HG03045 (cell line): ENCODE measurements around the gene FCAMR.

Experiments used
- ATAC-seq: cut with Tn5 transposase; IDR thresholded peaks from one replicate; pipeline ENCODE4 v1.9.1; 2021; ENCODE audit warnings: mild to moderate bottlenecking, moderate library complexity; ENCODE audit not compliant: unreplicated experiment

FCAMR gene

DNA sequence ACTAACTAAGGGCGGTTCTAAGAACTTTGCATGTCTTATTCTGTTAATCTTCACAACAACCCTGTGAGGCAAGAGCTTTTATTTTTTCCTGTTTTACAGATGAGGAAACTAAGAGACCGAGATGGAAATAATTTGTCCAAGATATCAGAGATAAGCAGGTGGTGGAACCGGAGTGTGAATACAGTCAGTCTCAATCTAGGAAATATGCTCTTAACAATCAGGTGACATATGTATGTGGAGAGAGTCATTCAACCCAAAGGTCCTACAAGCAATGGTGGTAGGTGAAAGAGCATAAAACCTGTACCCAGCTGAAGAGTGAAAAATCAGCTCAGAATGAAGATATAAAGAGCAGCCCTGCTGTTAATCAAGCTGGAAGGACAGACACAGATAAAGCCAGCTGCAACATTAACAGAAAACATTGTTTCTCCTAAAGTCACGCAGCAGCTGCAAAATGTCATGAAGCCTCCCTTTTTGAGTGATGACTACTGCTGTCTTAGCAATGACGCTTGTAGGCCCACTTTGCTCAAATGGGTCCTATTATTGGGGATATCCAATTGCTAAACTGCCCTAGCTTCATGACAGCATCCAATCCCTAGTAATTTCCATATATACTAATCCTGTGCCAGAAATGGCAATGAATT is 30.5 kb upstream of the FCAMR start:
- no peak for ATAC-seq

DNA sequence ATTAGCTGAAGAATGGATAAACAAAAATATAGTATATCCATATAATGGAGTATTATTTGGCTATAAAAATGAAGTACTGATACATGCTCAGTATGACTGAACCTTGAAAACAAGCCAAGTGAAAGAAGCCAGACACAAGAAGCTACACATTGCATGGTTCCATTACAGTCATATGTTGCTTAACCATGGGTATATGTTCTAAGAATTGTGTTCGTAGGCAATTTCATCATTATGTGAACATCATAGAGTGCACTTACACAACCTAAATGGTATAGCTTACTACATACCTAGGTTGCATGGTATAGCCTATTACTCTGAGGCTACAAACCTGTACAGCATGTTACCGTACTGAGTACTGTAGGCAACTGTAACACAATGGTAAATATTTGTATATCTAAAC is 28.6 kb upstream of the FCAMR start:
- ATAC-seq: no peak

DNA sequence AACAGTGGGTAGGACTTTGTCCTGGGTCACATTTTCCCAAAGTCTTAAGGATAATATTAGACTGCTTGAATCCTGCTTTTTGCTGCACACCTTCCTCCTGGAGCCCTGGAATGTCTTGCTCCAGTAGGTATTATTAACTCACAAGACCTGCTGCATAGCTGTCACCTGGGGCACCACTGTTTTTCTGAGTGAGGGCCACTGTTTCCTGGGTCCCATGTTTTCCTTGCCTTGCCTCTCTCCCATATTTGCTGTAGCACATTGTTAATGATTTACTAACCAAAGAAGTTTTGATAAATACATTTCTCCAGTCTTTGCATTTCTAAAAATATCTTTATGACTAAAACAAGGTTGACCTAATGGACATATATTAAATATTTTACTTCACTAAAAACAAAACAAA is 22.5 kb upstream of the FCAMR start:
- ATAC-seq: no peak

DNA sequence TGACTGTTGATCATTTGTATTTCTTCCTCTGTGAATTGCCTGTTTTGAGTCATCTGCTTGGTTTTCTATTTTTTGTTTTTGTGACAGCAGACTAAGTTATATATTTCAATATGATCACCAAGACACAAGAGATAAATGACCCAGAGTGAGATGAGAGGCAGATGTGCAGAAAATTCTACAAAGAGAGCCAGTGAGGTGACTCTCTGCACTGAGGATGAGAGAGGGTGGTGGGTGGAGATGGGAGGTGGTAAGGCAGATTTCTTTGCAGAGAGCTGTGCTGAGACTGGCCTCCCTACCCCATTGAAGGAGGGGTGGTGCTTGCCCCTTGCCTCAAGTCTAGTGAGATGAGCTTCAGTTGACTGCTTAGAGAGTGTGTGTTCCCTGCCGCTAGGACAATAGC is 17.6 kb upstream of the FCAMR start:
- ATAC-seq: no peak

DNA sequence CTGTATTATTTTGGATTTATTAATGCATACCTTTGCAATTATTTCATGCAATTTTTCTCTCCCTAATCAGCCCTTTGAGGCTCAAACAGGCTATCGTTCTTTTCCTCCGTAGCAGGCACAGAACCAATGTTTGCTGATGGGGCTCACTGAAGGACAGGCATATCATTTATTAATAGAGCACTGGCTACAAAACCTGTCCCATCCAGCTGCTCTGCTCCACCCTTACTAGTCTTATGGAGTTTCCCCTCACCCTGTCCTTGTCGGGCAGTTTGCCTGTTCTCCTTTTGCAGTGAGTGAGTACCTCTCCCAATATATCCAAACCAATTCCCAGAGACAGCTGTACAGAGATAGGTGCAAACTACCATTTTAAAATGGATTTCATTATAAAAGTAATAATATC is 16.6 kb upstream of the FCAMR start:
- no peak for ATAC-seq

DNA sequence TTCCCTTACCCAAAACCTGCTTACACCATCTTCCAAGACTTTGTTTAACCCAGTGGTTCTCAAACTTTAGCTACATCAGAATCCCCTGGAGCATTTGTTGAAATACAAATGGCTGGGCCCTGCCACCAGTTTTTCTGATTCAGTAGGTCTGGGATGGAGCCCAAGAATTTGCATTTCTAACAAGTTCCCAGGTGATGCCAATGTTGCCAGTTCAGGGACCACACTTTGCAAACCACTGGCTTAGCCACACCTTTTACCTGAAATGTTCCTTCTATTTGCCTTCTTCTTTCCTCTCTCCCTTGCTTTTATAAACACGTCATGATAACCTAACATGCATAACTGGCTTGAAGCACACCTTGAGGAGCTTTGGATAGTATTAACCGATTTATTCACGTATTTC is 16.1 kb upstream of the FCAMR start:
- no peak for ATAC-seq

DNA sequence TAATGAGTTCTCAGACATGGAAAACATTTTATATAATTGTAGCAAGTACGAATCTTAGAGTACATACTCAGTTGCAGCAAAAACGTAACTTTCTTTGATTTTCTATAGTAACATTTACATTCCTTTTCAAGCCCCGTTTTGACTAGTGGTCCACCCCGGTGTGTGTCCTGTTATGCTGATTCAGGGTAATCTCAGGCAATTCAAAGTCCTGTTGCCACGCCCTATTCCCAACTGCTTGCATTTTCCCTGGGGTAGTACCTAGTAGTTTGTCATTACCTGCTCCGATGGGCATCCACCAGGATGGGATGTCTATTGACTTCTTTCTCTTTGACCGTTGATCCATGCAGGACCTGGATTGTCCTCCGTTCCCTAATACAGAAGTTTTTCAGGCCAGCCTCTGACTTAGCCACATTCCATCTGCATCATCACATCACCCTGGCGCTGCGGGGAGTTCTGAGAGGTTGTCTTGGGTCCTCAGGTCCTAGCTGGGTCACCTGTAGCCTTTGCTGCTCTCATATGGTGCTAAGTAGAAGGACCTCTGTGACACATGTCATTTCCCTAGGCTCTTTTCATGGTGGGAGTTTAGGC is 15.0 kb upstream of the FCAMR start:
- no peak for ATAC-seq

DNA sequence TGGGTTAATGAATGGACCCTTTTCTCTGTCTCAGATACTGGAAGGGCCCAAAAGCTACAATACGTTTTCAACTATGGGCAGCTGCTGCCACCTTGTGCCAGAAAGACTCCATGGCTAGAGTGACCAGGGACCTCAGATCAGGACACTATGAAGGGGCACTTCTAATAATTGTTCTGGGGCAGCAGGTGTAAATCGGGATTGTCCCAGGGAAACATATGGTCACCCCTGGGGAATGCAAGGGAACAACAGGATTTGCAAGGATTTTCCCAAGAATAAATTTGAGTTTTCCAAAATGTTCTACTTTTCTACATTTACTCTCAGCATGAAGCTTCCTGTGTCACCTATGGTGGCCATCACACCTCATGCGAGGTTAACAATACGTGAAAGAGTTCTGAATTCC is 12.0 kb upstream of the FCAMR start:
- no peak for ATAC-seq

DNA sequence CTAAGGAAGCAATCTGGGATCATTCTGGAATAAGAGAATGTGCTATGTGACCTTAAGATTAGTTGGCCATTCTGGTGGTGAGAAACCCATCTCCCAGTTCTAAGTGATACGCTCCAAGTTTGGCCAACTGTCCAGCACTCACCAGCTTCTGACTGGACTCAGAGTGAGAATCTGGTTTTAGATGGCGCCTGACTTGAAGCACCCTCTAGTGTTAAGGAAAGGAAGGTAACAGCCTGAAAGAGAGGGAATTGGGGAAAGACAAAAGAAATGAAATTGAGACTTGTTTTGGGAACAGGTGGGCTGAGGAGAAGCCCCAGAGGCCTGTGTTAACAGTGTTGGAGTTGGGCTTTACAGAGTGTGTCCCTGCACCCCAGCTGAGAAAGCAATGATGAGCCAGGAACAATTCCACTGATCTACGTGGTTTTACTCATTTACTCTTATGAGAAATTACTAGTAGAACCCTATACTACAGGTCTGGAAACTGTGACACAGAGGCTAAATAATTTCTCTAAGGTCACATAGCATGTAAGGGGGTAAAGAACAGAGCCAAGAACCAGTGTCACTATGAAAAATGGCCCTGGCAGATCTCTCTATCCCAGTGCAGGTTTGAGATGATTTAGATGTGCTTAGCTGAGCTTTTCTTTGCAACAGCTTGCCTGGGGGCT is 9.3 kb upstream of the FCAMR start:
- no peak for ATAC-seq

DNA sequence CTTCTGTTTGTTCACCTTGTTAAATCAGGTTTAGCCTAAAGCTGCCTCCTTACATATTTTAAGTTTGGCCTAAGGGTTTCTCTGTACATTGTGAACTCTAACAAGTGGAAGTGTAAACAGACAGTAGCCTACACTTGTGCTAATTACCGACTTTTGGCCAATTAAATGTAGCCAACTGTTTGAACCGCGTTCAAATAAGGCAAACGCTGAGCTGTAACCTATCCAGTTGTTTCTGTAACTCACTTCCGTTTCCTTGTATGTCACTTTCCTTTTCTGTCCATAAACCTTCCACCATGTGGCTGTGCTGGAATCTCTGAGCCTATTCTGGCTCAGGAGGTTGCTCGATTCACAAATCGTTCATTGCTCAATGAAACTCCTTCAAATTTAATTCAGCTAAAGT is 8.0 kb upstream of the FCAMR start:
- ATAC-seq: no peak

DNA sequence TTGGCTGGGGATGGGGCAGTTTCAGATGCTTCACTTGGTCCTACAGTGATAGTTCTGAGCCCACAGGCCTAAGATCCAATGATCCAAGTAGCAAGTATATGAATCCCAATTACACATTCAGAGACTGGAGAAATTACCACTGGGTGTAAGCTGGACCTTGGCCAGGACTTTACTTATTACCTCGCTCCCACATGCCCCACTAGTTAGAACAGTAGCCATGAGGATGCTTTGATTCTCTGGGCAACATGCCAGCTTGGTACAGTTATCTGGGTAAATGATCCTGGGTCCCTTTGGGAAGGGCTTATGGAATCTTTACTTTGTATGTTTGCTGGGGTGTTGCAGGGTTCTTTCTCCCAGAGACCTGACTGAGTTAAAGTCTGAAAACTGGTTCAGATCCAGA is 5.0 kb upstream of the FCAMR start:
- no peak for ATAC-seq

DNA sequence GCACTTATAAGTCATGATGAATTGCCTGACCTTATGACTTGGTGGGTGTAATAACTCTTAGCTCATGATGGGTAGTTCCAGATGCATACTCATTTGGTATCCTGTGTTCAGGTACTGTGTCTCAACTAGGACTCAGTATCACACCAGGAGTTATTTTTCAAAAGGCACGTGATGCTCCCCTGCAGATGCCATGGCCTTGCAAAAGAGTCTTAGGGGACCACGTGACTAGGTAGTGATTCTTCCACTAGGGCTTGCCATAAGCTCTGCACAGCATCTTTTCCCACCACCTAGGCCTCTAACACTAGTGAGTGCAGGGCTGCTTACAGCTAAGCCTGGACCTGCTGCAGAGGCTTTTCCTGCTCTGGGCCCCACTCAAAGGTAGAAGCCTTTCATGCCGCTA is 3.9 kb upstream of the FCAMR start:
- ATAC-seq: no peak

DNA sequence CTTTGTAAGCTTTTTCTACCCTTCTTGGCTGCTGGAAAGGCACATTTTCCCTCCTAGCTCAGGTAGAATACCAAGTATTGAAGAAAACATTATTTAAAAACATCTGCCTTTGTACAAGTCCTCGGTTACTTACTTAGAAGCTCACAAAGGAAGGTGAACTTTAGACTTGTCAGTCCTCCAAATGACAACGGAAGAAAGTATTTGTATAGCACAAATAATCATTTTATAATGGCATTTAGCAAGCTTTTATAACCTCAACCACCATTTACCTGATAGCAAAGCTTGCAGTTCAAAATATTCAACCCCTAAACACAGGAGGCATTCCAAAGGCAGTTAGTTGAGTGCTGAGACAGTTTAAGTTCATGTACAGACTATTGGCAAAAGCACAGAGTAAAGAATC is 2.5 kb upstream of the FCAMR start:
- no peak for ATAC-seq

DNA sequence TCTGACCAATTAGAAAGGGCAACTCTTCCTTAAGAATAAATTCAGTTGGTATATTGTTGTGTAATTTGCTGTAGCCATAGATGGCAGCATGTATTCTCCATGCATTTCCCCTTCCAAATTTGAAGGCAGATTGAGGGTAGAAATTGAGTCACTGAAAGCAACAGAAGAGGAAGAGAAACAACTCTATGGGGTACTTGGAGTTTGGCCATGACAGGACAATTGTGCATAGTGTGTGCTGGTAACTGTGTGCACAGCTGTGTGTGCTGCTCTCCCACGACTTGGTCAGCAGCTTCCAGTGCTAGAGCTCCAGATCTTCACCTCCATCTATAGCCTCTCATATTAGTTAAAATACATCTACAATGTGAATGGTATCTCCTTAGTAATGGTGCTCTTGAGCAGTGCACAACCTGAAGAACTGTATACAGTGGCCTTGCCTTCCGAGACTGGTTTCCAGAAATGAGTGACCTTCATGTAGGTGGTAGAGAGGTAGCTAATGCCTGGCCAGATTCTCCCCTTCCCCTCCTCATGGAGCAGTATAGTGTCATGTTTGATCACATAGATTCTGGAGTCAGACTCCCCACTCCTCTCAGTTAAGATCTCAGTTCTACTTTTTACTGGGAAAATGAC is 882 bp upstream of the FCAMR start:
- peak; percentile 60 for ATAC-seq

DNA sequence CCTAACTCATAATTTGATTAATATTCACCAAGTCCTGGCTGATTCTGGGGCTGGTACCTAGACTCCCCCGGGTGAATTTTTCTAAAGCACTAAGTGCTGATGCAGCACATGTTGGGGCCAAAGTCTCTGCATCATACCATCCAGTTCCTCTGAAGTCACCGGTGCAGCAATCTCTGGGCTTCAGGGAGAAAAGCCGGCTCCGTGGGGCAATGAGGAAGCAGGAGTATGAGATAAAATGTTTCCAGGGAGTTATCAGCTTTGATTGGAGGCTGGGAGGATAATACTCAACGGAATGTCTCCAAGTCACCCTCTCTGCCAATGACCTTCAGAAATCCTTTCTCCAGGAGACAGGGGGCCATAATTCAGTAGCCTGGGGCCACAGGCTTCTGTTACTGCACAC is 1.2 kb downstream of the FCAMR start:
- no peak for ATAC-seq

DNA sequence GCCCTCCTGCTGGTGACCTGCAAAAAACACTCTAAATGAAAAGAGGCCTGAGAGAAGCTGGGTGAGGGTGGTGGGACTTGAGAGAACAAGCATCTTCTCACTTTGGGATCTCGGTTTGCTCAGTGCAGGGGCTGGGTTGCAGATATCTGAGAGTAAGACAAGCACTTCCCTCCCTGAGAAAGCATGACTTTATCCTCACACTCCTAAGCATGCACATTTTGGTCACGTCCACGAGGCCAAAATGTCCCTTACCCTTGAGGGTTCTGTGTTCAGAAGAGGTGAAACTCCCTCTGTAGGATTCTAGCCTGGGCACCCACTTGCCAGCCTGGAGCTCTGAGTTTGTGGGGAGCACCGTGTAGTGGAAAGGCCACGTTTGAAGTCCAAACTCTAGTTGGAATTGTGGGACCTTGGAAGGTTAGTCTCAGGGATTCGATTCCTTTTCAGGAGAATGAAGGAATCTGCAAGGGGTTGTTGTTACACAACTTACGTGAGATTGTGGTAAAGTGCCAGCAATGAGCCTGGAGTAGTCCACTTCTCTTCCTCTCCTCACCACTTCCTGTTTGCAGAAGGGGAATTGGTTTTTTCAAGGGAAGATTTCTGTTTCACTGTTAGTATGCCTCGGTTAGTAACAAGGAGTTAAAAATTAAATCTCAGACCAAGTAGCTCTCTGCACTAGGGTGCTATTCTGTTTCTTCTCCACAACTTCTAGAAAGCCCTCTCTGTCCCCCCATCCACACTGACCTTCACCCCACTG is 3.0 kb downstream of the FCAMR start:
- ATAC-seq: no peak

DNA sequence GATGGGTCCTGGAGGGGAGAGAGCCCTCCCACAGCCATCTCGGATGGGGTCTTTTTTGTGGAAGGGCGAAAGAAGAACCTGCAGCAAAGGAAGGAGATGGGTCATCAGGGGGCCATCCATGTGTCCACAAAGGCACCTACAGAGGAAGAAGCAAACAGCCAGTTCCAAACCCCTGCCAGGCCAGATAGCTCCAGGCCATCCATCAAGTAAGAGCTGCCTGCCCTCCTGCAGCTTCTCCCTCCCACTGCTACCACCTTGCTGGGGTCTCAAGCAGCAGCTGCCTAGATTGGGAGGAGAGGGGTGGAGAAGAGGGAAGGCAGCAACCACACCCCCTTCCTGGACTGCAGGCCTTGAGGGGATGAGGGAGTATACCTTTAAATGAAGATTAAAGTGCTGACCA is 4.5 kb downstream of the FCAMR start:
- ATAC-seq: no peak

DNA sequence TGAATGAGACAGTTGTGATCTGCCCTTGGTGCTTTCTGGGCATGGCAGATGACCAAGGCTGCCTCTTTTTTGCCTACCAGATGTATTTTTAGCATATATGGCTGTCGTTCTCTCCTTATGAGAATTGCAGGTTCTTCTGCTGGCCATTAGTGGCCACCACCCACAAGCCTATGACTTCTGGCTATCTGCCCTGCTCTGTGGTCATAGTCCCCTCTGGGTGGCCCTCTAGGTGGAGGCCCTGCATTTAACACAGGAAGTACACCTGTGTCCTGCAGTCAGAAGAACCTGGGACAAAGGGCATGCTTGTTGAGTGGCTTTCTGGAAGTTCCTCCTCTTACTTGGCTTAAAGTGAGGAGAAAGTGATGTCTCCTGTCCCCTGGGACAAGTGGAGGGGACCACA is 6.5 kb downstream of the FCAMR start:
- no peak for ATAC-seq

DNA sequence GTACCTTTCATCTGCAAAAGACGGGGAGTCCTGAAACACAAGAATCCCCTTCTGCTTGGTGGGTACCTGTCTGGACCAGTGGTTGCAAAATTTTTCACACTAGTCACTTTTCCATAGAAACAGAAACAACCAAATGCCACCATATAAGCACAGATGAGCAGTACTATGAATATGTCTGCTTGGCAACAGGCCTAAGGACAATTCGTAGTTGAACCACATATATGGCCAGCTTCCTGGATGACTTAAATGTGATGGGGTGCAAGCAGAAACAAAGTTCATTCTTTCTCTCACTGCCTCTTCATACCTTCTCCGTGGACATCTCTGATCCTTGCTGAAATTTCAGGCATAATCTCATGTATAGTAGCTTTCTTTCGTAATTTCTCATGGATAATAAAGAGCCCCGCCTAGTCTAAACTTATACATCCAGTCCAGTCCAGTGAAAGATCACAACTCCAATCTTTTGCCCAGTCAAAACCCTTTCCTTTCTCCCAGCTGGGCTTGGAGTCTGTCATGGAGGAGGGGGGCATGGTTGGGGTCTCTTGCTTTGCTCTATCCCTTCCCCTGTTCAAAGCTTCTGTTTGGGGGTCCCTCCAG is 7.0 kb downstream of the FCAMR start:
- no peak for ATAC-seq

DNA sequence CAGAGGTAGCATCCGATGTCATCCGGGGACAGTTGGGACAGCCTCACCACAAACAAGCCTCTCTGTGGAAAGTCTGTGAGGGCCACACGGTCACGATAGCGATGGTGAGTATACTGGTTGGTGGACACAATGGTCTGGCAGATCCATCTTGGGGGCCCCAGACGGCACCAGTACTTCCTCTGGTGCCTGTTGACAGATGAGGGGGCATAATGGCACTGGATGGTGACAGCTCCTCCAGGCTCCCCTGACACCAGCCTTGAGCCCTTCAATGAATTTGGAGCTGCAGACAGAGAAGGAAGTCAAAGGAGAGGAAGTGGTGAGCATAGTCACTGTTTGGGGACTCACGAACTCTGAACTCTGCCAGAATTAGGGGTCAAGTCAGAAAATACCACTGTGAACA is 8.0 kb downstream of the FCAMR start:
- no peak for ATAC-seq

DNA sequence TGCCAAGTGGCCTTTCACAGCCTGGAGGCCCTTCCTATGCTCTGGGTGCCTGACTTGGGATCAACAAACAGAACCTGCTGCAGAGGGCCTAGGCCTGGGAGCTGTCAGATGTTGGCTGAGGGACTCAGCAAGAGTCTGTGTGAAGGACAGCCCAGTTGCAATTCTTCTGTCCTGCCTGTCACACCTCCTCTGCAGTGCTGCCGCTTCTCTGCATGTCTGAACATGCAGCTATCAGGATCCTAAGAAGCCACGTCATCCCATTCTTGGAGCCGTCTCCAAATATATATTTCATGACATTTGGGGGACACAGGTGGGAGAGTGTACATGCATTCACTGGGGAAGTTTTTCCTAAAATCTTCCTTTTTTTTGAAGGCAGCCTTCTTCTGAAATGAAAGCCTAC is 8.6 kb downstream of the FCAMR start:
- no peak for ATAC-seq
